Measurements from ENCODE around the gene MLX. TPM values are rescaled to one million over a fixed set of nuclear protein-coding genes. Genes with fewer than 3 reads are reported as not detected.
"Not testable (repeated sequence)": the region's sequence is repeated elsewhere in the genome, so short reads cannot be mapped to it uniquely, and the experiment has no call there.

Gene MLX
- polyA plus RNA-seq, 2 donors = 36.8 to 38.3 TPM

DNA sequence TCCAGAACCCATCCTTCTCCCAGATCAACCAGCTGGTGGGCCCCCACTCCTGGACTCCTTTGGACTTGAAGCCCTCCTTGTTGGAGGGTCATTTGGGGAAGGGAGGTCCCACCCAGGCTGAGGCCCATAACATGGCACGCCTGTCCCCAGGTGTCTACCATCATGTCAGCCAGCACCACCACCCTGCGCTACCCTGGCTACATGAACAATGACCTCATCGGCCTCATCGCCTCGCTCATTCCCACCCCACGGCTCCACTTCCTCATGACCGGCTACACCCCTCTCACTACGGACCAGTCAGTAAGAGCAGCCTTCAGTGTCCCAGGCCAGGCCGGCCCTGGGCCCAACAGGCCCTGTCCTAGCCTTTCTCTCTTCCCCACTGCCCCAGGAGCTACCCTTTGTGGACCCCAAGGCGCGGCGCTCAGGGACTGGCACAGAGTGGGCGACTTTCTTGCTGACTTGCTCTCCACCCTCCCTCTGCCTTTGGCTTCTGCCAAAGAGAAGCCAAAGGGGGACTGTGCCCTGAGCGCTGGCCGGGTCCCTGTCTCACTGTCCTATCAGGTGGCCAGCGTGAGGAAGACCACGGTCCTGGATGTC, 46.9 kb downstream of the MLX start:
- H3K27me3 ChIP-seq (ENCODE audit: control insufficient read depth in 1 of 2, insufficient read depth in 2 of 2, low read length in 2 of 2) = no peaks in the 10 kb centered on the region
- no peak overlapping the region for H3K27ac ChIP-seq (ENCODE audit: low read depth in 2 of 2, low read length in 1 of 2)
- no peaks in the 10 kb centered on the region for H3K4me1 ChIP-seq (ENCODE audit: control insufficient read depth in 2 of 2, insufficient read depth in 2 of 2, low read length in 1 of 2)
- peaks cover 25 to 26% of the 10 kb centered on the region in 2 donors for H3K36me3 ChIP-seq (ENCODE audit: control insufficient read depth in 2 of 2, insufficient read depth in 2 of 2, low read length in 1 of 2)
- H3K9me3 ChIP-seq (ENCODE audit: control insufficient read depth in 2 of 2, insufficient read depth in 1 of 2, low read depth in 1 of 2, low read length in 1 of 2) = no peaks in the 10 kb centered on the region
- 96% methylated on average over 17 of the region's 17 CpGs for WGBS, 2 donors
- no peak overlapping the region for H3K4me3 ChIP-seq (ENCODE audit: low read depth in 1 of 2, low read length in 2 of 2)

DNA sequence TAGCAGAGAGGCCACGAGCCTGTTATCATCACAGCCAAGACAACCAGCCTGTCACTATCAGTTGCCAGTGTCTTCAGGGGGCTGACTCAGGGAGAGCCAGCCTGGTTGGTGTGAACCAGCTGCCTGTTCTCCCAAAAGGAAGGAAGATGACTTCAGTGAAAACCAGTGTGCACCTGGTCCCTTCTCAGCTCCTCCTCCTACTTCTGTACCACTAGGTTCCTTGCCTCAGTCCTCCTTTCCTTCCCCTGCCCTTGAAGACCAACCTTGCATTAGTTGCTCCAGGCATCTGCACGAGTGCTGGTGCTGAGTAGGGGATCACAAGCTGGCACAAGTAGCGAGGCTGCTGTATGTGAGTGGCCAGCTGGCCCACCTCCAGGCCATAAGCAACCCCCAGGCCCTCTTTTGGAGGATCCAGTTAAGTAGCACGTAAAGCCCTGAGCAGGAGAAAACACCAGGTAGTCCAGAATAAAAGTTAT, 51.1 kb downstream of the MLX start:
- no peaks in the 10 kb centered on the region for H3K27me3 ChIP-seq (ENCODE audit: control insufficient read depth in 1 of 2, insufficient read depth in 2 of 2, low read length in 2 of 2)
- H3K4me1 ChIP-seq (ENCODE audit: control insufficient read depth in 2 of 2, insufficient read depth in 2 of 2, low read length in 1 of 2) = no peaks in the 10 kb centered on the region
- WGBS, 2 donors = 36 to 40% methylated on average over 4 of the region's 4 CpGs
- H3K36me3 ChIP-seq (ENCODE audit: control insufficient read depth in 2 of 2, insufficient read depth in 2 of 2, low read length in 1 of 2) = peaks cover 19 to 21% of the 10 kb centered on the region in 2 donors
- no peaks in the 10 kb centered on the region for H3K9me3 ChIP-seq (ENCODE audit: control insufficient read depth in 2 of 2, insufficient read depth in 1 of 2, low read depth in 1 of 2, low read length in 1 of 2)
- no peak overlapping the region for H3K4me3 ChIP-seq (ENCODE audit: low read depth in 1 of 2, low read length in 2 of 2)
- peak overlapping the region in 1 of 2 donors; percentile 78 for H3K27ac ChIP-seq (ENCODE audit: low read depth in 2 of 2, low read length in 1 of 2)

DNA sequence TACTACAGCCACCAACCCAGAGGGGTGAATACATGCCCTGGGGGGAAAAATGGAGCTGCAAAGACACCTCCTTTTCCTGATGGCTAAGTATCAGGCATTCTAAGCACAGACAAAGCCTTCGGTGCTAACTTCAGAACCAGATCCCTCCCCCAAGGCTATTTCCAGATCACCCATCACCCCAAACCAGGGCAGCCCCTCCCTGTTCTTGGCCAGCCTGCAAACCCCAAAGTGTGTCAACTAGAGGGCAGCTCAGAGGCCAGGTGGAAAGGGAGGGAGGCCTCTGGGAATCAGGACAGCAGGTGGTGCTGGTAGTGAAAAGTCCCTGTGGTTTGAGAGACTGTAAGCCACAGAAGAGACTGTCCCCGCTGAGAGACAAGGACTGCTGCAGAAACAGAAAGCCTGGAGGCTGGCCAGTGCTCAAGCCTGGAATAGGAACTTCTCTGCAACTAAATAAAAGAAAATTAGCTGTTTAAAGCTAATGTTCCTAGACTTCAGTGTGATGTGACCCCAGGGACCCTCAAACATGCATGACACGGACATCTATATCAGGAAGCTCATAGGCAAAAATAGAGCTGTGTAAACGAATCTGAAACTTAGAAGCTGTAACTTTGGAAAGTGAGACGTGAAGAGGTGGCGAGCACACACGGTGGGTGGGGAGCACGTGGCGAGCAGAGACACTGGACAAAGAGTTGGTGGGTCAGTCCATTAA, 51.7 kb downstream of the MLX start:
- H3K4me3 ChIP-seq (ENCODE audit: low read depth in 1 of 2, low read length in 2 of 2) = no peak overlapping the region
- H3K9me3 ChIP-seq (ENCODE audit: control insufficient read depth in 2 of 2, insufficient read depth in 1 of 2, low read depth in 1 of 2, low read length in 1 of 2) = no peaks in the 10 kb centered on the region
- H3K36me3 ChIP-seq (ENCODE audit: control insufficient read depth in 2 of 2, insufficient read depth in 2 of 2, low read length in 1 of 2) = peaks cover 16% of the 10 kb centered on the region in 2 donors
- no peaks in the 10 kb centered on the region for H3K4me1 ChIP-seq (ENCODE audit: control insufficient read depth in 2 of 2, insufficient read depth in 2 of 2, low read length in 1 of 2)
- H3K27me3 ChIP-seq (ENCODE audit: control insufficient read depth in 1 of 2, insufficient read depth in 2 of 2, low read length in 2 of 2) = no peaks in the 10 kb centered on the region
- WGBS, 2 donors = 42 to 47% methylated on average over 9 of the region's 9 CpGs
- H3K27ac ChIP-seq (ENCODE audit: low read depth in 2 of 2, low read length in 1 of 2) = peak overlapping the region in 1 of 2 donors; percentile 78

DNA sequence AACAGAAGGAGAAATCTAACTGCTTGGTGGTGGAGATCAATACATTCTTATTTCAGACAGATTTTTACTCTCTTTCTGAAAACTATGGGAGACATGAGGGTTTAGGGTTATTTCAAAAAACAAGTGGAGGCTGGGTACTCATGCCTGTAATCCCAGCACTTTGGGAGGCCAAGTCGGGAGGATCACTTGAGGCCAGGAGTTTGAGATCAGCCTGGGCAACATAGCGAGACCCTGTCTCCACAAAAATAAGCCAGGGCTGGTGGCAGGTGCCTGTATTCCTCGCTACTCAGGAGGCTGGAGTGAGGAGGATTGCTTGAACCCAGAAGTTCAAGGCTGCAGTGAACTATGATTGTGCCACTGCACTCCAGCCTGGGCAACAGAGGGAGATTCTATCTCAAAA, 55.1 kb downstream of the MLX start:
- not testable (repeated sequence) for H3K4me1 ChIP-seq (ENCODE audit: control insufficient read depth in 2 of 2, insufficient read depth in 2 of 2, low read length in 1 of 2); H3K27ac ChIP-seq (ENCODE audit: low read depth in 2 of 2, low read length in 1 of 2); H3K4me3 ChIP-seq (ENCODE audit: low read depth in 1 of 2, low read length in 2 of 2); H3K9me3 ChIP-seq (ENCODE audit: control insufficient read depth in 2 of 2, insufficient read depth in 1 of 2, low read depth in 1 of 2, low read length in 1 of 2); H3K27me3 ChIP-seq (ENCODE audit: control insufficient read depth in 1 of 2, insufficient read depth in 2 of 2, low read length in 2 of 2); H3K36me3 ChIP-seq (ENCODE audit: control insufficient read depth in 2 of 2, insufficient read depth in 2 of 2, low read length in 1 of 2)
- 88 to 93% methylated on average over 3 of the region's 3 CpGs for WGBS, 2 donors

Other genes with a start within 250 kb of the MLX start
- 10 to 100 TPM; 30.8 to 64.2 TPM for gene STAT3, start 178.7 kb upstream of the MLX start, polyA plus RNA-seq
- gene CAVIN1, start 143.8 kb upstream of the MLX start, polyA plus RNA-seq = 10 to 100 TPM; 40.0 to 60.4 TPM
- gene ATP6V0A1, start 108.2 kb upstream of the MLX start, polyA plus RNA-seq = 10 to 100 TPM; 27.0 to 27.5 TPM
- 10 to 100 TPM; 17.6 to 18.8 TPM for gene NAGLU, start 30.9 kb upstream of the MLX start, polyA plus RNA-seq
- gene HSD17B1, start 14.2 kb upstream of the MLX start, polyA plus RNA-seq = 1 to 10 TPM; 4.0 to 9.0 TPM
- 10 to 100 TPM; 58.2 to 62.1 TPM for gene COASY, start 5.0 kb upstream of the MLX start, polyA plus RNA-seq
- 1 to 10 TPM; 6.4 to 7.2 TPM for gene PSMC3IP, start 10.6 kb downstream of the MLX start, polyA plus RNA-seq
- 10 to 100 TPM; 15.3 to 28.5 TPM for gene RETREG3, start 42.3 kb downstream of the MLX start, polyA plus RNA-seq
- gene TUBG1, start 42.6 kb downstream of the MLX start, polyA plus RNA-seq = 10 to 100 TPM; 27.2 to 49.9 TPM
- gene TUBG2, start 92.2 kb downstream of the MLX start, polyA plus RNA-seq = 10 to 100 TPM in 1 of 2 donors, 1 to 10 TPM in 1; 7.6 to 12.0 TPM
- gene PLEKHH3, start 109.9 kb downstream of the MLX start, polyA plus RNA-seq = 10 to 100 TPM; 49.4 to 84.6 TPM
- under 1 TPM; 0.22 to 0.42 TPM for gene CCR10, start 114.7 kb downstream of the MLX start, polyA plus RNA-seq
- 1 to 10 TPM; 1.3 to 1.5 TPM for gene CNTNAP1, start 115.4 kb downstream of the MLX start, polyA plus RNA-seq
- 10 to 100 TPM; 15.6 to 19.8 TPM for gene EZH1, start 177.9 kb downstream of the MLX start, polyA plus RNA-seq
- 10 to 100 TPM in 1 of 2 donors, 1 to 10 TPM in 1; 7.5 to 13.5 TPM for gene RAMP2, start 194.1 kb downstream of the MLX start, polyA plus RNA-seq
- 100 to 1,000 TPM in 1 of 2 donors, 10 to 100 TPM in 1; 42.8 to 123 TPM for gene VPS25, start 206.3 kb downstream of the MLX start, polyA plus RNA-seq
- gene WNK4, start 213.5 kb downstream of the MLX start, polyA plus RNA-seq = 10 to 100 TPM in 1 of 2 donors, 1 to 10 TPM in 1; 6.7 to 12.8 TPM
- gene COA3, start 231.6 kb downstream of the MLX start, polyA plus RNA-seq = 100 to 1,000 TPM in 1 of 2 donors, 10 to 100 TPM in 1; 89.9 to 185 TPM
- gene CNTD1, start 231.8 kb downstream of the MLX start, polyA plus RNA-seq = under 1 TPM; 0.18 TPM